Measurements from ENCODE around the gene ATP5F1A. TPM values are rescaled to one million over a fixed set of nuclear protein-coding genes. Genes with fewer than 3 reads are reported as not detected.

Gene ATP5F1A
- total and polyA plus RNA-seq, 2 of the 4 experiments (the other 2 are of a cell fraction): 543 to 1,085 TPM

- Histone ChIP-seq H4K5ac (ENCODE audit: low read depth, low read length) (no peak overlapping the region), H3K79me1 (ENCODE audit: low read depth in 1 of 2, low read length in 2 of 2) (peaks cover 6% of the 10 kb centered on the region in 2 experiments; a peak in 3 of 4 replicates), H3K27ac (ENCODE audit: insufficient read depth, low read length) (no peak overlapping the region), H3K23ac (ENCODE audit: low read depth, low read length) (no peak overlapping the region), H3K9me3 (ENCODE audit: control insufficient read depth, insufficient read depth, low read length) (no peaks in the 10 kb centered on the region), H3K9me1 (ENCODE audit: insufficient read depth, low read length) (no peaks in the 10 kb centered on the region), H2BK15ac (ENCODE audit: low read depth, low read length) (no peak overlapping the region), H2AFZ (replicated peaks; ENCODE audit: low read length, poor library complexity) (no peak overlapping the region), H3K14ac (replicated peaks; ENCODE audit: low read depth, low read length) (no peak overlapping the region), H3K36me3 (ENCODE audit: control insufficient read depth, insufficient read depth, low read length) (peaks cover 45% of the 10 kb centered on the region), H2AK5ac (ENCODE audit: low read depth, low read length) (no peak overlapping the region), H4K91ac (ENCODE audit: insufficient read depth, low read depth, low read length) (no peak overlapping the region), H3K27me3 (ENCODE audit: control insufficient read depth, insufficient read depth, low read length) (no peaks in the 10 kb centered on the region), H3K56ac (ENCODE audit: extremely low read depth, insufficient read depth, low read length) (no peak overlapping the region), H3K4me1 (ENCODE audit: control insufficient read depth, insufficient read depth, low read length) (peaks cover 2% of the 10 kb centered on the region; the same call in 1 of the 2 replicates), H4K20me1 (ENCODE audit: insufficient read depth, low read length) (no peaks in the 10 kb centered on the region), H3K4me3 (ENCODE audit: insufficient read depth, low read depth, low read length) (no peak overlapping the region), H3K9ac (ENCODE audit: low read depth, low read length) (no peak overlapping the region), H3K18ac (ENCODE audit: low read depth, low read length) (no peak overlapping the region), H2BK5ac (ENCODE audit: low read depth, low read length, poor library complexity, severe bottlenecking) (no peak overlapping the region), H2BK20ac (ENCODE audit: low read depth, low read length) (no peak overlapping the region), H2BK120ac (ENCODE audit: low read depth, low read length) (no peak overlapping the region), H3K4me2 (ENCODE audit: low read depth, low read length) (no peak overlapping the region), H4K8ac (ENCODE audit: low read depth in 2 of 2, low read length in 2 of 2) (no peak overlapping the region), H3K4ac (ENCODE audit: low read depth, low read length) (no peak overlapping the region), H2AK9ac (replicated peaks; ENCODE audit: low read depth, low read length, poor library complexity) (no peak overlapping the region)
- no peak for ATAC-seq (ENCODE audit: low read depth)
- POLR2A ChIA-PET (ENCODE audit: unreplicated experiment): no interaction called here
- no CpG with 5 or more reads among the region's 1 CpG for WGBS, 2 experiments (ENCODE audit: extremely low coverage in 2 of 2, insufficient read length in 1 of 2)
- no peak for TF ChIP-seq BHLHE40 (IDR thresholded peaks at IDR 0.05; ENCODE audit: low read depth, low read length)
- TF ChIP-seq RAD21 (IDR thresholded peaks at IDR 0.05; ENCODE audit: low read length): no peak
- no peak for DNase-seq
- in situ Hi-C loops (cut with MboI; ENCODE audit: low sequenced_read_pairs) (loop anchor here (10.0 kb wide), 1 partner anchor 165 kb away; no protein-coding TSS in a partner anchor), intact Hi-C loops (cut with micrococcal nuclease) (no loop called here), dilution Hi-C loops (cut with HindIII; ENCODE audit: low sequenced_read_pairs, unreplicated experiment) (no loop called here)
- CTCF ChIA-PET: interaction anchor here (0.6 kb wide), 1 partner anchor 360 kb away, joined by 5 read pairs; no protein-coding TSS in a partner anchor
- no TSS peak for BruUV-seq (replicated peaks)
Measured at GRCh38 chr18:46080156-46080555, 17.9 kb downstream of the ATP5F1A start.

All from IMR-90 (cell line).